Sciatic nerve (tissue), 2 donors: ENCODE results near the gene TNFRSF1B. TPM values are rescaled to one million over a fixed set of nuclear protein-coding genes. Genes with fewer than 3 reads are reported as not detected.

Experiments
- ATAC-seq: fragments of 200-7000 bp; cut with Tn5 transposase; one replicate; pipeline ENCODE4 v1.9.1; 2020; ENCODE audit warnings: mild to moderate bottlenecking, moderate library complexity
- DNase-seq: peaks from one replicate; pipeline ENCODE4 v3.0.0-alpha.2; 2020; ENCODE audit warnings: low spot score
- intact Hi-C: fragments of 100-400 bp; cut with DNase I; formaldehyde crosslinking; loops from one replicate; pipeline ENCODE4 v1.14.2; 2022
- total RNA-seq: library from RNA; stranded (reverse); fragmentation: NEBNext Ultra II Directional; extraction: Animal tissue kit (Norgen Biotek cat#: 25700); gene quantifications from one replicate; pipeline ENCODE4 v1.2.1, GENCODE V29; 2021
- donor health status: DM: no; HTN: no; CAD: no.
- donor health status: DM: no; HTN: no; CAD: no.

Gene TNFRSF1B
- 90.9 TPM for total RNA-seq

- ATAC-seq (peak; percentile 73), DNase-seq (peak; percentile 82)
- intact Hi-C loops: no loop called here
Measured at GRCh38 chr1:12166834-12167492, at the start of gene TNFRSF1B. TNFRSF1B (plus strand) TSS chr1:12166991; CDS start chr1:12167092, 101 bp downstream.

GRCh38 chr1:12121212-12122003, 45.4 kb upstream of the TNFRSF1B start:
- intact Hi-C loops: no loop called here
- no peak for ATAC-seq
- DNase-seq: no peak

- intact Hi-C loops: no loop called here
- ATAC-seq: no peak
Measured at GRCh38 chr1:12123172-12123571, 43.6 kb upstream of the TNFRSF1B start.

GRCh38 chr1:12124693-12125421, 41.9 kb upstream of the TNFRSF1B start:
- peak; percentile 74 for ATAC-seq
- DNase-seq: peak; percentile 88
- intact Hi-C loops: loop anchor here (5.0 kb wide), 1 partner anchor 152 kb away; no protein-coding TSS in a partner anchor

More at GRCh38 chr1:12123172-12123571, 43.6 kb upstream of the TNFRSF1B start:
- DNase-seq: no peak

- ATAC-seq: peak; percentile 22
- intact Hi-C loops: loop anchor here (2.0 to 5.0 kb wide), 2 partner anchors 83 to 152 kb away; no protein-coding TSS in a partner anchor
Measured at GRCh38 chr1:12125422-12126355, 41.1 kb upstream of the TNFRSF1B start.

GRCh38 chr1:12126781-12127180, 40.0 kb upstream of the TNFRSF1B start:
- DNase-seq (no peak), ATAC-seq (no peak)
- intact Hi-C loops: loop anchor here (2.0 to 5.0 kb wide), 2 partner anchors 82 to 151 kb away; no protein-coding TSS in a partner anchor

More at GRCh38 chr1:12125422-12126355, 41.1 kb upstream of the TNFRSF1B start:
- DNase-seq: no peak

GRCh38 chr1:12127206-12127810, 39.5 kb upstream of the TNFRSF1B start:
- ATAC-seq (no peak), DNase-seq (no peak)
- intact Hi-C loops: loop anchor here (2.0 to 5.0 kb wide), 2 partner anchors 81 to 150 kb away; no protein-coding TSS in a partner anchor

GRCh38 chr1:12128120-12128519, 38.7 kb upstream of the TNFRSF1B start:
- intact Hi-C loops: loop anchor here (5.0 kb wide), 1 partner anchor 149 kb away; no protein-coding TSS in a partner anchor
- DNase-seq (no peak), ATAC-seq (no peak)

- DNase-seq: no peak
- no peak for ATAC-seq
- intact Hi-C loops: loop anchor here (5.0 kb wide), 1 partner anchor 148 kb away; no protein-coding TSS in a partner anchor
Measured at GRCh38 chr1:12129624-12130023, 37.2 kb upstream of the TNFRSF1B start.

GRCh38 chr1:12130466-12131130, 36.2 kb upstream of the TNFRSF1B start:
- peak; percentile 19 for ATAC-seq
- no peak for DNase-seq
- intact Hi-C loops: no loop called here

- intact Hi-C loops: no loop called here
- DNase-seq: no peak
- peak; percentile 55 for ATAC-seq
Measured at GRCh38 chr1:12132078-12132477, 34.7 kb upstream of the TNFRSF1B start.

- DNase-seq: no peak
- intact Hi-C loops: no loop called here
- no peak for ATAC-seq
Measured at GRCh38 chr1:12134716-12135115, 32.1 kb upstream of the TNFRSF1B start.

- ATAC-seq (peak; percentile 71), DNase-seq (no peak)
- intact Hi-C loops: no loop called here
Measured at GRCh38 chr1:12135612-12136011, 31.2 kb upstream of the TNFRSF1B start.

- intact Hi-C loops: no loop called here
- ATAC-seq (no peak), DNase-seq (no peak)
Measured at GRCh38 chr1:12136916-12137610, 29.7 kb upstream of the TNFRSF1B start.

GRCh38 chr1:12138196-12139168, 28.3 kb upstream of the TNFRSF1B start:
- intact Hi-C loops: no loop called here
- ATAC-seq: no peak
- peak; percentile 53 for DNase-seq

GRCh38 chr1:12140016-12140415, 26.8 kb upstream of the TNFRSF1B start:
- ATAC-seq (no peak), DNase-seq (no peak)
- intact Hi-C loops: no loop called here
